ENCODE data around the gene AMMECR1.
"Not testable (repeated sequence)": the region's sequence is repeated elsewhere in the genome, so short reads cannot be mapped to it uniquely, and the experiment has no call there.

The AMMECR1 gene

DNA sequence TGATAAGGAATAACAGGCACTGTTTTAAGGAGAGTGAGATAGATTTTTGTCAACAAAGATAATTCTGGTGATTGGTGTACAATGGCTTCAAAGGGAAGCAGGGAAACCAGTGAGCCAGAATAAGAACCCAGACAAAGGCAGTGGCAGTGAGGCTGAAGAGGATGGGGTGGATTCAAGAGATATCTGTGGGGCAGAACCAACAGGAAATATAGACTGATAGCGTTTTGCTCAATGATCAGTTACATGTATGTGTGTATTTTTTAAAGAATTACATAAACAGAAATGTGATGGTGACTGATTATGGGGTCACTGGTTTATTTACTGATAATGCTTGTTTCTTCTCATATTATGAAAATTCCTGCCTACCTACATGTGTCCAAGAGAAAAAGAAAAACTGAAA lies 66.4 kb downstream of the AMMECR1 start:
- no peak overlapping the region for H3K27ac Mint-ChIP-seq
- no peak overlapping the region for H3K4me3 Mint-ChIP-seq

DNA sequence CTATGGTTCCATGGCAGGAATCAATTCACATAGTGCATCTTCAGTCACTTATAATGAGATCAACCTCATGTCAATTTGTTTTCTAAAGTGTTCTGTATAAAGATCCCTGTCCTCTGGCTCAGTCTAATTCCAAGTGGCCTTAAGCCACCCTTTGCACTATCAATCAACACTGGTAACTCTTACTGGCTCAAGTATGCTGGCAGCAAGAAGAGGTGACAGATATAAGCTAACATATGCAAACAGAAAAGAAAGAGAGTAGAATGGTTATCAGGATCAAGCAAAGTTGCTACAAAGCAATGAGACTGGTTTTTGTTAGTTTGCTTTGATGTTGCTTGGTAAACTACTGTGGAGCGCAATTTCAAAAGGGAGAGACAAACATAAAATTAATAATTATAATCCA lies 67.0 kb downstream of the AMMECR1 start:
- no peak overlapping the region for H3K27ac Mint-ChIP-seq
- ATAC-seq (no peak), DNase-seq (ENCODE audit: low spot score in 2 of 2) (no peak)
- no peak overlapping the region for H3K4me3 Mint-ChIP-seq
- H3K9me3 Mint-ChIP-seq, result peaks cover 2% of the 10 kb centered on the region
- H3K4me1 Mint-ChIP-seq, result peaks cover 33% of the 10 kb centered on the region
- H3K36me3 Mint-ChIP-seq, result no peaks in the 10 kb centered on the region

More for the DNA sequence above, 66.4 kb downstream of the AMMECR1 start:
- H3K9me3 Mint-ChIP-seq, result peaks cover 2% of the 10 kb centered on the region
- no peaks in the 10 kb centered on the region for H3K36me3 Mint-ChIP-seq
- H3K4me1 Mint-ChIP-seq, result peaks cover 27% of the 10 kb centered on the region
- DNase-seq (ENCODE audit: low spot score in 2 of 2) (no peak), ATAC-seq (no peak)

- Mint-ChIP-seq H3K4me3 (no peak overlapping the region), H3K27ac (no peak overlapping the region), H3K36me3 (no peaks in the 10 kb centered on the region), H3K9me3 (no peaks in the 10 kb centered on the region), H3K4me1 (peaks cover 42% of the 10 kb centered on the region)
- ATAC-seq (no peak), DNase-seq (ENCODE audit: low spot score in 2 of 2) (no peak)
These were observed 69.3 kb downstream of the AMMECR1 start for GRCh38 chrX:110248578-110248977.

- Mint-ChIP-seq H3K4me3 (no peak overlapping the region), H3K27ac (no peak overlapping the region), H3K36me3 (no peaks in the 10 kb centered on the region), H3K9me3 (peaks cover 3% of the 10 kb centered on the region), H3K4me1 (peaks cover 47% of the 10 kb centered on the region)
- DNase-seq (ENCODE audit: low spot score in 2 of 2), result no peak
- no peak for ATAC-seq
These were observed 72.9 kb downstream of the AMMECR1 start for GRCh38 chrX:110245011-110245410.

DNA sequence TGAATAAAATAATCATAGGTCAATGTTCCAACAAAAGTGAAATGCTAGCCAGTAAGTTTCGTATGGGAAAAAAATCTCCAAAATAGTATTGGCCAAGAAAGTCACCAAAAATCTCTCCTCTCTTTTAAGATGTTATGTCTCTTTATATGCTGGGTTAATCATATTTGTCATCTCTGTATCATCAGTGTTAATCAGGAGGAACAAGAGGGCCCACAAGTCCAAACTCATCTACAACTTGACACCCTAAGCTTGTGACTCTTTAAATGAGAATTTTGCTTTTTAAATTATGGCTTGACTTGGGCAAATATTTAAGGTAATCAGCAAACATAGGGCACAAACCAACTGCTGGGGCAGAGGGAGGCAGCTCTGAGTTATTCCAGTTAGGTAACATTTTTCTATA lies 75.5 kb downstream of the AMMECR1 start:
- Mint-ChIP-seq H3K36me3 (no peaks in the 10 kb centered on the region), H3K9me3 (peaks cover 5% of the 10 kb centered on the region), H3K4me3 (no peak overlapping the region), H3K27ac (no peak overlapping the region), H3K4me1 (peaks cover 59% of the 10 kb centered on the region)
- ATAC-seq (no peak), DNase-seq (ENCODE audit: low spot score in 2 of 2) (no peak)

DNA sequence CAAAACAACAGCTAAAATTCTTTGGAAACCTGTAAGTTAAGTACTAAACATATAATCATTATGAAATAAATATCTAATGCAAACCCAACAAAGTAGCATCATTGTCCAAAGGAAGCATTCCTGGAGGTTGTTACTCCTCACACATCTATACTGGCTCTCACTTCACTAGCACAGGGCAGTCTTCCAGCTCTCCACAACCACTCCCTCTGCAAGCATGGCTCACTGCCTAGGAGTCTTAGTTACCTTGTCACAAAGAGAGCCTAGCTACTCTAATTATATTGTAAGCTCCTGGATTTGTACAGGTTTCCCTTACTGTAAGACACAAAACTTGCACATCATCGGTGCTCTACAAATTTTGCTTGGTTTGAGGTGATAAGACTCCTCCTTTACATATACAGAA lies 76.1 kb downstream of the AMMECR1 start:
- ATAC-seq (no peak), DNase-seq (ENCODE audit: low spot score in 2 of 2) (no peak)
- Mint-ChIP-seq H3K4me3 (no peak overlapping the region), H3K9me3 (peaks cover 5% of the 10 kb centered on the region), H3K4me1 (peaks cover 59% of the 10 kb centered on the region), H3K27ac (no peak overlapping the region), H3K36me3 (no peaks in the 10 kb centered on the region)

GRCh38 chrX:110238259-110238658 lies 79.6 kb downstream of the AMMECR1 start:
- DNase-seq (ENCODE audit: low spot score in 2 of 2) (peak; percentile 2 to 48), ATAC-seq (peak; percentile 70)
- not testable (repeated sequence) for H3K36me3 Mint-ChIP-seq, H3K9me3 Mint-ChIP-seq
- Mint-ChIP-seq H3K4me1 (peaks cover 41% of the 10 kb centered on the region), H3K27ac (peak overlapping the region; percentile 88), H3K4me3 (peak overlapping the region; percentile 29)

- not testable (repeated sequence) for H3K4me3 Mint-ChIP-seq; DNase-seq (ENCODE audit: low spot score in 2 of 2); H3K36me3 Mint-ChIP-seq; ATAC-seq; H3K9me3 Mint-ChIP-seq; H3K27ac Mint-ChIP-seq
- peaks cover 11% of the 10 kb centered on the region for H3K4me1 Mint-ChIP-seq
These were observed 86.4 kb downstream of the AMMECR1 start for GRCh38 chrX:110231485-110231884.

DNA sequence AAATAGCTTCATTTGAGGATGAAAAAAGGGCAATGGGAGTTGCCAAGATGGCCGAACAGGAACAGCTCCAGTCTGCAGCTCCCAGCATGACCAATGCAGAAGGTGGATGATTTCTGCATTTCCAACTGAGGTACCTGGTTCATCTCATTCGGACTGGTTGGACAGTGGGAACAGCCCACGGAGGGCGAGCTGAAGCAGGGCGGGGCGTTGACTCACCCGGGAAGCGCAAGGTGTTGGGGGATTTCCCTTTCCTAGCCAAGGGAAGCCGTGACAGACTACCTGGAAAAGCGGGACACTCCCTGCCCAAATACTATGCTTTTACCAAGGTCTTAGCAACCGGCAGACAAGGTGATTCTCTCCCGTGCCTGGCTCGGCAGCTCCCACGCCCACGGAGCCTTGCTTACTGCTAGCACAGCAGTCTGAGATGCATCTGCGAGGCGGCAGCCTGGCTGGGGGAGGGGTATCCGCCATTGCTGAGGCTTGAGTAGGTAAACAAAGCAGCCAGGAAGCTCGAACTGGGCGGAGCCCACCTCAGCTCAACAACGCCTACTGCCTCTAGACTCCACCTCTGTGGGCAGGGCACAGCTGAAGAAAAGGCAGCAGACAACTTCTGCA lies 88.3 kb downstream of the AMMECR1 start:
- not testable (repeated sequence) for ATAC-seq, H3K9me3 Mint-ChIP-seq, H3K36me3 Mint-ChIP-seq
- peak overlapping the region; percentile 43 for H3K27ac Mint-ChIP-seq
- peak; percentile 18 to 71 for DNase-seq (ENCODE audit: low spot score in 2 of 2)
- peak overlapping the region; percentile 68 for H3K4me3 Mint-ChIP-seq
- H3K4me1 Mint-ChIP-seq, result peaks cover 11% of the 10 kb centered on the region

- H3K4me1 Mint-ChIP-seq, result peaks cover 11% of the 10 kb centered on the region
- ATAC-seq, result no peak
- no peak overlapping the region for H3K27ac Mint-ChIP-seq
- H3K9me3 Mint-ChIP-seq, result no peaks in the 10 kb centered on the region
- peaks cover 6% of the 10 kb centered on the region for H3K36me3 Mint-ChIP-seq
- DNase-seq (ENCODE audit: low spot score in 2 of 2), result no peak
- H3K4me3 Mint-ChIP-seq, result no peak overlapping the region
These were observed 89.4 kb downstream of the AMMECR1 start for GRCh38 chrX:110228453-110228852.

- H3K4me3 Mint-ChIP-seq, result no peak overlapping the region
- H3K9me3 Mint-ChIP-seq, result no peaks in the 10 kb centered on the region
- H3K27ac Mint-ChIP-seq, result no peak overlapping the region
- ATAC-seq (no peak), DNase-seq (ENCODE audit: low spot score in 2 of 2) (no peak)
- peaks cover 11% of the 10 kb centered on the region for H3K4me1 Mint-ChIP-seq
- H3K36me3 Mint-ChIP-seq, result no peaks in the 10 kb centered on the region
These were observed 91.0 kb downstream of the AMMECR1 start for GRCh38 chrX:110226931-110227330.

DNA sequence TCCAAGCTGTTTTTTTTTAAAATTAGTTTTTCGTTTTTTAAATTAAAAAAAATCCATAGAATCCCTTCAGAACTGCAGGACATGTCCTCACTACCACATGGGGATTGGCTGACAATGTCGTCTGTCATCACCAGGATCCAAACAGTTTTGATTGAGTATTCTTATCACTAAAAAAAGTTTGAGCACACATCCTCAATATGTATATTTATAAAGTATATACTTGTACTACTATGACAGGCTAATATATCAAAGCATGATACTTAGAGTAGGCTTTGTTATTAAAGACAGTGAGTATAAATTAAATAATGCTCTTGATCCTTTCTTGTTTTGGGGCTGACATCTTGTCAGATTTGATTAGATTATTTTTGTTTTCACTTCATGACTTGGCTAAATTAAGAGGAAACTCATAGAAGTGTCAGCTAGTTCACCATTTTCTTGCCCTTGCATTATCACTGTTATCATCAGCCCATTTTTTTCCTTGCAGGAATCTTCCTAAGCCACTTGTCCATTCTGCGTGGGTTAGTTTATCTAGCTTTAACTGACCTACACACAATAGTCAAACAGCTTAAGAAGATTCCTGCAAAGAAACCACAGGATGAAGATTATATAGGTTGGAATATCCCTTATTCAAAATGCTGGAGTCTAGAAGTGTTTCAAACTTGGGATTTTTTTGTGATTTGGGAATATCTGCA lies 92.8 kb downstream of the AMMECR1 start:
- no peaks in the 10 kb centered on the region for H3K9me3 Mint-ChIP-seq
- ATAC-seq (no peak), DNase-seq (ENCODE audit: low spot score in 2 of 2) (no peak)
- H3K4me1 Mint-ChIP-seq, result peaks cover 7% of the 10 kb centered on the region
- H3K4me3 Mint-ChIP-seq, result no peak overlapping the region
- no peak overlapping the region for H3K27ac Mint-ChIP-seq
- no peaks in the 10 kb centered on the region for H3K36me3 Mint-ChIP-seq

- ATAC-seq (no peak), DNase-seq (ENCODE audit: low spot score in 2 of 2) (no peak)
- Mint-ChIP-seq H3K4me1 (peaks cover 8% of the 10 kb centered on the region), H3K9me3 (no peaks in the 10 kb centered on the region), H3K4me3 (no peak overlapping the region), H3K27ac (no peak overlapping the region), H3K36me3 (no peaks in the 10 kb centered on the region)
These were observed 95.2 kb downstream of the AMMECR1 start for GRCh38 chrX:110222497-110223257.

DNA sequence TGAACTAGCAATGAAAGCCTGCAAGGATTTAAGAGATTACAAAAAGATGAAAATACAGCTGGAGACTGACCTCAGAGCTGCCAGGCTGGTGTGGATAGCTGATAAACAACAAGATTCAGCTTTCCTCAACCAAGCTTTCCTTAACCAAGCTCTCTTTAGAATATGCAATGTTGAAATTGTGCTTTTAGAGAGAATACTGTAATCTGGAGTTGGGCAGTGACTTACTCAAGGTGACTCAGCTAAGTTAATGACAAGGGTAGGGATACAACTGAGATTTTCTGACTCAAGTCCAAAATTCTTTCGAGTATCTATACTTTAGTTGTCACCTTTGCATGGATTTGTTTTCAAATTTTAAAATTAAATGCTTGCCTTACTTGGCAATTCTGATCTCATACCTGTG lies 98.0 kb downstream of the AMMECR1 start:
- Mint-ChIP-seq H3K4me3 (no peak overlapping the region), H3K4me1 (peaks cover 14% of the 10 kb centered on the region), H3K9me3 (no peaks in the 10 kb centered on the region), H3K27ac (no peak overlapping the region), H3K36me3 (no peaks in the 10 kb centered on the region)
- peak; percentile 74 for ATAC-seq
- no peak for DNase-seq (ENCODE audit: low spot score in 2 of 2)

DNA sequence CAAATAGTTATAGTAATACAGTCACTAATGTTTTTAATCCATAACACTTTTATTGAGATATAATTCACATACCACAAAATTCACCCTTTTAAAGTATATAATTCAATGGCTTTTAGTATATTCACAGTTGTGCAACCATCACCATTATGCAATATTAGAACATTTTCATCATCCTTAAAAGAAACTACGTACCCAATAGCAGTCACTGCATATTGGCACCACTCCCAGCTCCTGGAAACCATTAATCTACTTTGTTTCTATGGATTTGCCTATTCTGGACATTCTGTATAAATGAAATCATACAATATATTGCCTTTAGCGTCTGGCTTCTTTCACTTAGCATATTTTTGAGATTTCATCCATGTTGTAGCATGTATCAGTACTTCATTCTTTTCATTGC lies 99.3 kb downstream of the AMMECR1 start:
- no peak for DNase-seq (ENCODE audit: low spot score in 2 of 2)
- no peak overlapping the region for H3K4me3 Mint-ChIP-seq
- H3K36me3 Mint-ChIP-seq, result no peaks in the 10 kb centered on the region
- no peak overlapping the region for H3K27ac Mint-ChIP-seq
- ATAC-seq, result no peak
- H3K4me1 Mint-ChIP-seq, result peaks cover 14% of the 10 kb centered on the region
- H3K9me3 Mint-ChIP-seq, result no peaks in the 10 kb centered on the region

DNA sequence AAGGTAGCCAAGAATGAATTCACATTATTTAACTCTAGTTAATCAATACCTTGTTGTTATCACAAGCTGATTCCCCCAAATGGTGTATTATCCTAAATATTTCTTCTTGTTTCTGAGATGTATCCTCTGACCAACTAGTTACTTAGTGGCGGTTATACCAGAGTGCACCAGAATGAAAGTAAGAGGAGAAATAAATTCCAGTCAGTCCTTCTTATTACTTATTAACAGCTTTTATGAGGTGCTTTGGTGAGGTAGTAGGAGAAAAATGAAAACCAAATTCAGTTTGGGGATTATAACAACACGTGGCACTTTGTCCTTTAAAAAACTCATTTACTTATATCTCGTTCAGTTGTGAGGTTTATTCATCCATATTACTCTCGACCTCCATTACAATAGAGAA lies 101.9 kb downstream of the AMMECR1 start:
- DNase-seq (ENCODE audit: low spot score in 2 of 2) (no peak), ATAC-seq (no peak)
- no peak overlapping the region for H3K27ac Mint-ChIP-seq
- H3K4me1 Mint-ChIP-seq, result peaks cover 9% of the 10 kb centered on the region
- H3K9me3 Mint-ChIP-seq, result no peaks in the 10 kb centered on the region
- H3K4me3 Mint-ChIP-seq, result no peak overlapping the region
- no peaks in the 10 kb centered on the region for H3K36me3 Mint-ChIP-seq

Measured in stimulated activated effector memory CD8-positive, alpha-beta T cell treated with anti-CD3 and anti-CD28 coated beads, Interleukin-12 subunit alpha, Interleukin-12 subunit beta, amount 100 ng/mL, for 72 hours (primary cell).